Transverse colon (tissue), 3 donors: Measurements from ENCODE around the gene HS2ST1.

ENCODE experiments used
- POLR2A ChIP-seq: fragments of 450-650 bp; IDR thresholded peaks from one replicate; pipeline ENCODE4 v1.6.1; 2016; ENCODE audit warnings: antibody characterized with exemption, mild to moderate bottlenecking, moderate library complexity
- TF ChIP-seq, protein P1 (sequence below), 5 experiments: fragments of 200-600 bp in 3 of 5; fragments of 450-650 bp in 2 of 5; sonication (generic) in 3 of 5; IDR thresholded peaks; 1 replicate in 2 of 5; 2 replicates in 3 of 5; pipeline ENCODE4 v1.5.1; 2016 to 2017; ENCODE audit warnings: antibody characterized with exemption in 5 of 5, inconsistent platforms in 3 of 5, mild to moderate bottlenecking in 2 of 5, moderate library complexity in 1 of 5

DNA sequence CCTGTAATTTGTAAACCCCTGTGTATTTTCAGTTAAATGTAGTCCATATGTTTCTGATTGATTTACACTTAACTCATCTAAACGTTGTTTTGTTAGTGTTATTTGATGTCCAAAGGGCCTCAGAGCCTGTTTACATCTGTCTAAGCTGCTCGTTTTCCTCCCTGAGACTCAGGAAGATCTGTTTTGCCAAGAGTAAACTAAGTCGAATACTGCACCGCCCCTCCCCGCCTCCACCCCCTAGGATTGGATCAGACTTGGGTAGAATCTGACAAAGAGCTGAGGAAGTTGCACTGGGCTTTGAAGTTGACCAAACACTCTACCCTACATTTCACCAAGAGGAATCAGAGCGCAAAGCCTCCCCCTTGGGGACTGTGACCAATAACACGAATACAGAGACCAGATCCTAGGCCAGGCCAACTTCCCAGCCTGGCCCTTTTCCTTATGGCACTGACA is 207.3 kb downstream of the HS2ST1 start:
- no peak for TF ChIP-seq POLR2A
- TF ChIP-seq, protein P1, sequence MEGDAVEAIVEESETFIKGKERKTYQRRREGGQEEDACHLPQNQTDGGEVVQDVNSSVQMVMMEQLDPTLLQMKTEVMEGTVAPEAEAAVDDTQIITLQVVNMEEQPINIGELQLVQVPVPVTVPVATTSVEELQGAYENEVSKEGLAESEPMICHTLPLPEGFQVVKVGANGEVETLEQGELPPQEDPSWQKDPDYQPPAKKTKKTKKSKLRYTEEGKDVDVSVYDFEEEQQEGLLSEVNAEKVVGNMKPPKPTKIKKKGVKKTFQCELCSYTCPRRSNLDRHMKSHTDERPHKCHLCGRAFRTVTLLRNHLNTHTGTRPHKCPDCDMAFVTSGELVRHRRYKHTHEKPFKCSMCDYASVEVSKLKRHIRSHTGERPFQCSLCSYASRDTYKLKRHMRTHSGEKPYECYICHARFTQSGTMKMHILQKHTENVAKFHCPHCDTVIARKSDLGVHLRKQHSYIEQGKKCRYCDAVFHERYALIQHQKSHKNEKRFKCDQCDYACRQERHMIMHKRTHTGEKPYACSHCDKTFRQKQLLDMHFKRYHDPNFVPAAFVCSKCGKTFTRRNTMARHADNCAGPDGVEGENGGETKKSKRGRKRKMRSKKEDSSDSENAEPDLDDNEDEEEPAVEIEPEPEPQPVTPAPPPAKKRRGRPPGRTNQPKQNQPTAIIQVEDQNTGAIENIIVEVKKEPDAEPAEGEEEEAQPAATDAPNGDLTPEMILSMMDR (IDR thresholded peaks at IDR 0.05), result no peak
